ENCODE measurements around the gene SETBP1. TPM values are rescaled to one million over a fixed set of nuclear protein-coding genes. Genes with fewer than 3 reads are reported as not detected.

SETBP1 gene
- total RNA-seq, 2 donors from 2014 or later, result 77.9 to 79.6 TPM

GRCh38 chr18:44917216-44918141, 236.8 kb downstream of the SETBP1 start:
- H3K4me1 Mint-ChIP-seq (ENCODE audit: low read depth in 2 of 2), result peaks cover 17 to 35% of the 10 kb centered on the region in 2 donors
- H3K27ac Mint-ChIP-seq, result no peak overlapping the region
- no peak overlapping the region for H3K4me3 Mint-ChIP-seq
- no peak for DNase-seq (ENCODE audit: low spot score)
- no peak for ATAC-seq
- no peaks in the 10 kb centered on the region for H3K36me3 Mint-ChIP-seq
- H3K27me3 Mint-ChIP-seq, result no peaks in the 10 kb centered on the region
- H3K9me3 Mint-ChIP-seq, result no peaks in the 10 kb centered on the region

GRCh38 chr18:44918142-44918476, 237.4 kb downstream of the SETBP1 start:
- Mint-ChIP-seq H3K4me3 (no peak overlapping the region), H3K27me3 (no peaks in the 10 kb centered on the region), H3K9me3 (no peaks in the 10 kb centered on the region), H3K36me3 (no peaks in the 10 kb centered on the region), H3K27ac (no peak overlapping the region), H3K4me1 (ENCODE audit: low read depth in 2 of 2) (peaks cover 16 to 31% of the 10 kb centered on the region in 2 donors)
- DNase-seq (ENCODE audit: low spot score) (no peak), ATAC-seq (no peak)

- Mint-ChIP-seq H3K36me3 (no peaks in the 10 kb centered on the region), H3K4me3 (no peak overlapping the region), H3K4me1 (ENCODE audit: low read depth in 2 of 2) (peaks cover 7 to 25% of the 10 kb centered on the region in 2 donors), H3K27me3 (no peaks in the 10 kb centered on the region), H3K27ac (no peak overlapping the region), H3K9me3 (no peaks in the 10 kb centered on the region)
- no peak for ATAC-seq
- DNase-seq (ENCODE audit: low spot score), result no peak
Observed at GRCh38 chr18:44920441-44920840, 239.8 kb downstream of the SETBP1 start.

GRCh38 chr18:44921974-44922373, 241.3 kb downstream of the SETBP1 start:
- DNase-seq (ENCODE audit: low spot score), result no peak
- H3K9me3 Mint-ChIP-seq, result no peaks in the 10 kb centered on the region
- H3K36me3 Mint-ChIP-seq, result no peaks in the 10 kb centered on the region
- no peak overlapping the region for H3K27ac Mint-ChIP-seq
- ATAC-seq, result no peak
- no peak overlapping the region for H3K4me3 Mint-ChIP-seq
- peaks cover 11 to 29% of the 10 kb centered on the region in 2 donors for H3K4me1 Mint-ChIP-seq (ENCODE audit: low read depth in 2 of 2)
- H3K27me3 Mint-ChIP-seq, result no peaks in the 10 kb centered on the region

GRCh38 chr18:44922968-44923367, 242.3 kb downstream of the SETBP1 start:
- Mint-ChIP-seq H3K27ac (no peak overlapping the region), H3K27me3 (no peaks in the 10 kb centered on the region), H3K9me3 (no peaks in the 10 kb centered on the region), H3K4me3 (no peak overlapping the region), H3K36me3 (no peaks in the 10 kb centered on the region), H3K4me1 (ENCODE audit: low read depth in 2 of 2) (peaks cover 11 to 29% of the 10 kb centered on the region in 2 donors)
- no peak for DNase-seq (ENCODE audit: low spot score)
- ATAC-seq, result no peak

- H3K9me3 Mint-ChIP-seq, result peaks cover 4% of the 10 kb centered on the region
- H3K27me3 Mint-ChIP-seq, result no peaks in the 10 kb centered on the region
- H3K36me3 Mint-ChIP-seq, result no peaks in the 10 kb centered on the region
- no peak overlapping the region for H3K4me3 Mint-ChIP-seq
- ATAC-seq (no peak), DNase-seq (ENCODE audit: low spot score) (no peak)
- H3K27ac Mint-ChIP-seq, result no peak overlapping the region
- H3K4me1 Mint-ChIP-seq (ENCODE audit: low read depth in 2 of 2), result peaks cover 16 to 26% of the 10 kb centered on the region in 2 donors
Observed at GRCh38 chr18:44924785-44925499, 244.3 kb downstream of the SETBP1 start.

- peaks cover 7% of the 10 kb centered on the region for H3K9me3 Mint-ChIP-seq
- H3K4me1 Mint-ChIP-seq (ENCODE audit: low read depth in 2 of 2), result peaks cover 17 to 29% of the 10 kb centered on the region in 2 donors
- DNase-seq (ENCODE audit: low spot score) (no peak), ATAC-seq (no peak)
- H3K27me3 Mint-ChIP-seq, result no peaks in the 10 kb centered on the region
- no peak overlapping the region for H3K4me3 Mint-ChIP-seq
- peaks cover 12% of the 10 kb centered on the region for H3K36me3 Mint-ChIP-seq
- no peak overlapping the region for H3K27ac Mint-ChIP-seq
Observed at GRCh38 chr18:44927127-44927849, 246.6 kb downstream of the SETBP1 start.

- no peak overlapping the region for H3K4me3 Mint-ChIP-seq
- DNase-seq (ENCODE audit: low spot score), result no peak
- peaks cover 8% of the 10 kb centered on the region for H3K9me3 Mint-ChIP-seq
- peaks cover 26 to 40% of the 10 kb centered on the region in 2 donors for H3K4me1 Mint-ChIP-seq (ENCODE audit: low read depth in 2 of 2)
- no peak overlapping the region for H3K27ac Mint-ChIP-seq
- no peak for ATAC-seq
- peaks cover 18% of the 10 kb centered on the region for H3K36me3 Mint-ChIP-seq
- no peaks in the 10 kb centered on the region for H3K27me3 Mint-ChIP-seq
Observed at GRCh38 chr18:44934901-44935300, 254.2 kb downstream of the SETBP1 start.

GRCh38 chr18:44935455-44935854, 254.8 kb downstream of the SETBP1 start:
- no peaks in the 10 kb centered on the region for H3K27me3 Mint-ChIP-seq
- ATAC-seq, result no peak
- H3K36me3 Mint-ChIP-seq, result peaks cover 18% of the 10 kb centered on the region
- no peak overlapping the region for H3K4me3 Mint-ChIP-seq
- H3K9me3 Mint-ChIP-seq, result peaks cover 8% of the 10 kb centered on the region
- H3K4me1 Mint-ChIP-seq (ENCODE audit: low read depth in 2 of 2), result peaks cover 31 to 43% of the 10 kb centered on the region in 2 donors
- H3K27ac Mint-ChIP-seq, result no peak overlapping the region
- DNase-seq (ENCODE audit: low spot score), result no peak

- H3K4me3 Mint-ChIP-seq, result no peak overlapping the region
- H3K36me3 Mint-ChIP-seq, result peaks cover 12% of the 10 kb centered on the region
- ATAC-seq (no peak), DNase-seq (ENCODE audit: low spot score) (no peak)
- peaks cover 37 to 39% of the 10 kb centered on the region in 2 donors for H3K4me1 Mint-ChIP-seq (ENCODE audit: low read depth in 2 of 2)
- H3K27me3 Mint-ChIP-seq, result no peaks in the 10 kb centered on the region
- H3K9me3 Mint-ChIP-seq, result peaks cover 4% of the 10 kb centered on the region
- no peak overlapping the region for H3K27ac Mint-ChIP-seq
Observed at GRCh38 chr18:44936485-44936884, 255.8 kb downstream of the SETBP1 start.

GRCh38 chr18:44937960-44938719, 257.5 kb downstream of the SETBP1 start:
- no peak overlapping the region for H3K27ac Mint-ChIP-seq
- H3K27me3 Mint-ChIP-seq, result no peaks in the 10 kb centered on the region
- DNase-seq (ENCODE audit: low spot score) (no peak), ATAC-seq (no peak)
- H3K4me1 Mint-ChIP-seq (ENCODE audit: low read depth in 2 of 2), result peaks cover 29 to 30% of the 10 kb centered on the region in 2 donors
- no peaks in the 10 kb centered on the region for H3K36me3 Mint-ChIP-seq
- no peak overlapping the region for H3K4me3 Mint-ChIP-seq
- H3K9me3 Mint-ChIP-seq, result no peaks in the 10 kb centered on the region

GRCh38 chr18:44938720-44939665, 258.3 kb downstream of the SETBP1 start:
- H3K9me3 Mint-ChIP-seq, result no peaks in the 10 kb centered on the region
- H3K4me1 Mint-ChIP-seq (ENCODE audit: low read depth in 2 of 2), result peaks cover 33 to 34% of the 10 kb centered on the region in 2 donors
- no peak overlapping the region for H3K4me3 Mint-ChIP-seq
- H3K27ac Mint-ChIP-seq, result peak overlapping the region in 1 of 2 donors; percentile 13
- DNase-seq (ENCODE audit: low spot score) (no peak), ATAC-seq (no peak)
- H3K36me3 Mint-ChIP-seq, result no peaks in the 10 kb centered on the region
- H3K27me3 Mint-ChIP-seq, result no peaks in the 10 kb centered on the region

Measured in natural killer cell treated with Interleukin-12 subunit alpha and Interleukin-12 subunit beta and Interleukin-15 and Interleukin-18, amount 100 ng/mL, for 72 hours (primary cell).